ENCODE results near the gene NPY5R.

DNA sequence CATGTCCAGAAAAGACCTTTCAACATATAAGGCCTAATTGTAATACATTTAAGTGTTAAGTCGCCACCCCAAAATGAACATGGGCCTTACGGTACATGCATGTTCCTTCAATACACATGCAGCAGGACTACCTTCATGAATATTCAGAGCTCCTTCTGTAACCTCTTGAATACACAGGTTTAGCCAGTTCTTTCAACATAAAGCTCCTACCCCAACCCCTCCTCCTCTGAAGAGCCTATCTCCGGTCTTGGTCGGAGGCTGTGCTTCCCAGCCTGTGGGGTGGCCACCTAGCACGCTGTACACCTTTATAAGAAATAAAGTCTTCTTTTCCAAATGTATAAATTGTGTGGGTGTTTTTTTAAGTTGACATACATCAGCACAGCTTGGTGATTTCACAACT lies 28.3 kb downstream of the NPY5R start:
- TF ChIP-seq, protein P1, sequence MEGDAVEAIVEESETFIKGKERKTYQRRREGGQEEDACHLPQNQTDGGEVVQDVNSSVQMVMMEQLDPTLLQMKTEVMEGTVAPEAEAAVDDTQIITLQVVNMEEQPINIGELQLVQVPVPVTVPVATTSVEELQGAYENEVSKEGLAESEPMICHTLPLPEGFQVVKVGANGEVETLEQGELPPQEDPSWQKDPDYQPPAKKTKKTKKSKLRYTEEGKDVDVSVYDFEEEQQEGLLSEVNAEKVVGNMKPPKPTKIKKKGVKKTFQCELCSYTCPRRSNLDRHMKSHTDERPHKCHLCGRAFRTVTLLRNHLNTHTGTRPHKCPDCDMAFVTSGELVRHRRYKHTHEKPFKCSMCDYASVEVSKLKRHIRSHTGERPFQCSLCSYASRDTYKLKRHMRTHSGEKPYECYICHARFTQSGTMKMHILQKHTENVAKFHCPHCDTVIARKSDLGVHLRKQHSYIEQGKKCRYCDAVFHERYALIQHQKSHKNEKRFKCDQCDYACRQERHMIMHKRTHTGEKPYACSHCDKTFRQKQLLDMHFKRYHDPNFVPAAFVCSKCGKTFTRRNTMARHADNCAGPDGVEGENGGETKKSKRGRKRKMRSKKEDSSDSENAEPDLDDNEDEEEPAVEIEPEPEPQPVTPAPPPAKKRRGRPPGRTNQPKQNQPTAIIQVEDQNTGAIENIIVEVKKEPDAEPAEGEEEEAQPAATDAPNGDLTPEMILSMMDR (IDR thresholded peaks at IDR 0.05; ENCODE audit: borderline replicate concordance, extremely low read depth, low read length, poor library complexity, severe bottlenecking) = no peak
- no peak for TF ChIP-seq EZH2 (IDR thresholded peaks at IDR 0.05; ENCODE audit: borderline replicate concordance, low read depth, low read length, severe bottlenecking)

Measured in DND-41 (cell line).